Activated naive CD8-positive, alpha-beta T cell treated with anti-CD3 and anti-CD28 coated beads, Interleukin-2, amount 10 ng/mL, durations not matched to agents 7 days and 5 days (primary cell): Measurements from ENCODE around the gene MRPS26. TPM values are rescaled to one million over a fixed set of nuclear protein-coding genes. Genes with fewer than 3 reads are reported as not detected.
"Not testable (repeated sequence)": the region's sequence is repeated elsewhere in the genome, so short reads cannot be mapped to it uniquely, and the experiment has no call there.

Experiments used
- ATAC-seq: fragments of 150-1000 bp; cut with Tn5 transposase; one replicate; pipeline ENCODE4 v1.10.0; 2021; ENCODE audit warnings: low read depth, moderate library complexity
- POLR2A ChIA-PET: fragments of 350-600 bp; sonication (Branson Sonifier 250); formaldehyde crosslinking; loops from one replicate; lab custom pipeline; 2021; ENCODE audit warnings: antibody characterized with exemption; lab: Charles Lee
- DNase-seq: peaks from one replicate; pipeline ENCODE4 v3.0.0; 2021
- H3K27ac Mint-ChIP-seq: one replicate; pipeline ENCODE4 v1.8.0; 2022; ENCODE audit warnings: mild to moderate bottlenecking, mixed read lengths
- H3K27me3 Mint-ChIP-seq: one replicate; pipeline ENCODE4 v1.8.0; 2022; ENCODE audit warnings: mild to moderate bottlenecking, moderate library complexity, mixed read lengths
- H3K36me3 Mint-ChIP-seq: one replicate; pipeline ENCODE4 v1.8.0; 2021; ENCODE audit warnings: mild to moderate bottlenecking, mixed read lengths
- H3K4me1 Mint-ChIP-seq: one replicate; pipeline ENCODE4 v1.8.0; 2021; ENCODE audit warnings: mixed read lengths
- H3K4me3 Mint-ChIP-seq: one replicate; pipeline ENCODE4 v1.8.0; 2022; ENCODE audit warnings: mild to moderate bottlenecking, moderate library complexity, mixed read lengths
- H3K9me3 Mint-ChIP-seq: one replicate; pipeline ENCODE4 v1.8.0; 2021; ENCODE audit warnings: mixed read lengths
- total RNA-seq, 2 experiments: library from RNA; stranded (reverse); gene quantifications; one replicate each; pipeline ENCODE4 v1.2.3, GENCODE V29; 2021

MRPS26 gene
- total RNA-seq = 10 to 100 TPM; 30.4 to 32.6 TPM

- H3K36me3 Mint-ChIP-seq = peaks cover 13% of the 10 kb centered on the region
- H3K9me3 Mint-ChIP-seq = no peaks in the 10 kb centered on the region
- H3K4me1 Mint-ChIP-seq = peaks cover 15% of the 10 kb centered on the region
- peak within 1 kb of the TSS; percentile 91 for H3K4me3 Mint-ChIP-seq
- DNase-seq (peak; percentile 90), ATAC-seq (peak; percentile 92)
- POLR2A ChIA-PET = interaction anchor here (1.0 to 1.4 kb wide), 3 partner anchors 110 to 175 kb away, joined by 3 to 4 read pairs (median 3); no protein-coding TSS in a partner anchor
- H3K27ac Mint-ChIP-seq = peak within 1 kb of the TSS; percentile 81
- no peaks in the 10 kb centered on the region for H3K27me3 Mint-ChIP-seq
These were observed at the start of gene MRPS26 for GRCh38 chr20:3045816-3046676. Gene MRPS26, plus strand, starts transcription at chr20:3046052. Its CDS starts 17 bp downstream, at chr20:3046069.

GRCh38 chr20:2998728-2999127 lies 47.1 kb upstream of the MRPS26 start:
- POLR2A ChIA-PET = no interaction called here
- DNase-seq = no peak
- Mint-ChIP-seq H3K36me3 (peaks cover 14% of the 10 kb centered on the region), H3K9me3 (no peaks in the 10 kb centered on the region), H3K4me3 (no peak overlapping the region), H3K4me1 (no peaks in the 10 kb centered on the region), H3K27ac (no peak overlapping the region), H3K27me3 (no peaks in the 10 kb centered on the region)
- ATAC-seq = no peak

GRCh38 chr20:3000852-3001523 lies 44.9 kb upstream of the MRPS26 start:
- DNase-seq = no peak
- POLR2A ChIA-PET = no interaction called here

GRCh38 chr20:3003416-3003815 lies 42.4 kb upstream of the MRPS26 start:
- Mint-ChIP-seq H3K9me3 (no peaks in the 10 kb centered on the region), H3K27me3 (no peaks in the 10 kb centered on the region), H3K4me1 (peaks cover 2% of the 10 kb centered on the region), H3K27ac (no peak overlapping the region), H3K36me3 (peaks cover 13% of the 10 kb centered on the region), H3K4me3 (no peak overlapping the region)
- ATAC-seq (no peak), DNase-seq (no peak)
- POLR2A ChIA-PET = interaction anchor here (0.6 kb wide), 1 partner anchor 30 kb away, joined by 3 read pairs; no protein-coding TSS in a partner anchor

More at GRCh38 chr20:3000852-3001523, 44.9 kb upstream of the MRPS26 start:
- peak; percentile 61 for ATAC-seq
- Mint-ChIP-seq H3K4me1 (no peaks in the 10 kb centered on the region), H3K36me3 (peaks cover 12% of the 10 kb centered on the region), H3K9me3 (no peaks in the 10 kb centered on the region), H3K27ac (no peak overlapping the region), H3K4me3 (no peak overlapping the region), H3K27me3 (no peaks in the 10 kb centered on the region)

GRCh38 chr20:3010985-3011723 lies 34.7 kb upstream of the MRPS26 start:
- H3K4me1 Mint-ChIP-seq = peaks cover 12% of the 10 kb centered on the region
- no peak for DNase-seq
- peaks cover 23% of the 10 kb centered on the region for H3K36me3 Mint-ChIP-seq
- no peaks in the 10 kb centered on the region for H3K27me3 Mint-ChIP-seq
- H3K9me3 Mint-ChIP-seq = no peaks in the 10 kb centered on the region
- POLR2A ChIA-PET = no interaction called here
- peak overlapping the region; percentile 5 for H3K27ac Mint-ChIP-seq
- peak; percentile 30 for ATAC-seq
- H3K4me3 Mint-ChIP-seq = no peak overlapping the region

GRCh38 chr20:3011752-3012151 lies 34.1 kb upstream of the MRPS26 start:
- Mint-ChIP-seq H3K36me3 (peaks cover 26% of the 10 kb centered on the region), H3K4me3 (no peak overlapping the region), H3K27me3 (no peaks in the 10 kb centered on the region), H3K4me1 (peaks cover 12% of the 10 kb centered on the region), H3K9me3 (no peaks in the 10 kb centered on the region), H3K27ac (no peak overlapping the region)
- POLR2A ChIA-PET = no interaction called here
- peak; percentile 22 for ATAC-seq
- DNase-seq = no peak

- Mint-ChIP-seq H3K36me3 (peaks cover 30% of the 10 kb centered on the region), H3K9me3 (no peaks in the 10 kb centered on the region), H3K4me1 (peaks cover 10% of the 10 kb centered on the region), H3K27ac (no peak overlapping the region), H3K27me3 (no peaks in the 10 kb centered on the region), H3K4me3 (no peak overlapping the region)
- DNase-seq (no peak), ATAC-seq (no peak)
- POLR2A ChIA-PET = no interaction called here
These were observed 32.1 kb upstream of the MRPS26 start for GRCh38 chr20:3013771-3014170.

- Mint-ChIP-seq H3K36me3 (peaks cover 26% of the 10 kb centered on the region), H3K4me1 (peaks cover 8% of the 10 kb centered on the region), H3K4me3 (no peak overlapping the region), H3K27me3 (no peaks in the 10 kb centered on the region), H3K27ac (no peak overlapping the region), H3K9me3 (no peaks in the 10 kb centered on the region)
- DNase-seq (no peak), ATAC-seq (no peak)
- POLR2A ChIA-PET = no interaction called here
These were observed 31.7 kb upstream of the MRPS26 start for GRCh38 chr20:3014179-3014578.

- Mint-ChIP-seq H3K9me3 (no peaks in the 10 kb centered on the region), H3K4me1 (peaks cover 7% of the 10 kb centered on the region), H3K27me3 (no peaks in the 10 kb centered on the region), H3K36me3 (peaks cover 21% of the 10 kb centered on the region), H3K27ac (no peak overlapping the region), H3K4me3 (no peak overlapping the region)
- POLR2A ChIA-PET = no interaction called here
- ATAC-seq (no peak), DNase-seq (no peak)
These were observed 31.2 kb upstream of the MRPS26 start for GRCh38 chr20:3014662-3015061.

GRCh38 chr20:3015302-3015701 lies 30.6 kb upstream of the MRPS26 start:
- not testable (repeated sequence) for H3K27ac Mint-ChIP-seq, H3K9me3 Mint-ChIP-seq, ATAC-seq, DNase-seq, H3K4me3 Mint-ChIP-seq, H3K27me3 Mint-ChIP-seq, H3K4me1 Mint-ChIP-seq
- peaks cover 21% of the 10 kb centered on the region for H3K36me3 Mint-ChIP-seq
- POLR2A ChIA-PET = interaction anchor here (0.7 kb wide), 1 partner anchor 32 kb away, joined by 3 read pairs; no protein-coding TSS in a partner anchor

- H3K36me3 Mint-ChIP-seq = peaks cover 18% of the 10 kb centered on the region
- no peaks in the 10 kb centered on the region for H3K9me3 Mint-ChIP-seq
- H3K4me3 Mint-ChIP-seq = no peak overlapping the region
- no peak overlapping the region for H3K27ac Mint-ChIP-seq
- ATAC-seq (no peak), DNase-seq (no peak)
- POLR2A ChIA-PET = no interaction called here
- H3K27me3 Mint-ChIP-seq = no peaks in the 10 kb centered on the region
- H3K4me1 Mint-ChIP-seq = no peaks in the 10 kb centered on the region
These were observed 24.5 kb upstream of the MRPS26 start for GRCh38 chr20:3021327-3021726.

- no peaks in the 10 kb centered on the region for H3K27me3 Mint-ChIP-seq
- H3K4me3 Mint-ChIP-seq = no peak overlapping the region
- DNase-seq (no peak), ATAC-seq (no peak)
- H3K9me3 Mint-ChIP-seq = no peaks in the 10 kb centered on the region
- no peak overlapping the region for H3K27ac Mint-ChIP-seq
- POLR2A ChIA-PET = no interaction called here
- H3K4me1 Mint-ChIP-seq = no peaks in the 10 kb centered on the region
- H3K36me3 Mint-ChIP-seq = peaks cover 15% of the 10 kb centered on the region
These were observed 24.1 kb upstream of the MRPS26 start for GRCh38 chr20:3021777-3022176.
